Iris pigment epithelial cell (primary cell): ENCODE measurements around the gene CFAP57.

Source experiments
- DNase-seq: peaks from one replicate; pipeline ENCODE4 v3.0.0-alpha.2; 2011; ENCODE audit warnings: low read depth

The CFAP57 gene

DNA sequence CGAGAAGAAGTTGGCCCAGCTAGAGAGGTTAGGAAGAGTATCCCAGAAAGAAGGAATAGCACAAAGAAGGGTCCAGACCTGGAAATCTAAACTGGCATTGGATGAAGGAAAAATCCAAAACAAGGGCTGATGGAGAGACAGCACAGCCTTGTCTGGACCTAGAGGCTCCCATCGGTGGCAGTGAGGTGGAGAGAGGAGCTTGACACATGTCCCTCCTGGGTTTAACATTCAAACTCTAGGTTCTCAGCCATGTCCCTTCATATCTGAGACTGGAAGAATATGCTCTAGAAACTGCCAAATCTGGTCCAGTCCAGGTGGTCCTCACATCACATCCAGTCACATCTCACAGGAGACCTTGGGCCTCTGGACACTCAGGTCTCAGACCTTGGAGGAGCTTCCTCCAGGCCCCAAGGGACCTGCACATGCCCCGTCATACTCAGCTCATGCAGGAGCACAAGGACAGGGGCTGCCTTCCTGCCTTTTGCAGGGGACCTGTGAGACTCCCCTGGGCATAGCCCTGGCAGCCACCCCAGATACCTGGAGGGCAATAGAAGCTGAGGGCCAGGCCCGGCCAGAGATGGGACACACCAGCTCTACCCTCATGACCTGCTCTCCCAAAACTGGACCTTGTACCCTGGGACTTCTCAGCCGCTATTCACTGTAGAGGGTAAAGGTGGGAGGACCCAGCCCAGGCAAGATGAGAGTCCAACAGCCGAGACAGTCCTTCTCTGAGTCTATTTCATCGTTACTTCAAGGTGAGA, 105.2 kb downstream of the CFAP57 start:
- no peak for DNase-seq

DNA sequence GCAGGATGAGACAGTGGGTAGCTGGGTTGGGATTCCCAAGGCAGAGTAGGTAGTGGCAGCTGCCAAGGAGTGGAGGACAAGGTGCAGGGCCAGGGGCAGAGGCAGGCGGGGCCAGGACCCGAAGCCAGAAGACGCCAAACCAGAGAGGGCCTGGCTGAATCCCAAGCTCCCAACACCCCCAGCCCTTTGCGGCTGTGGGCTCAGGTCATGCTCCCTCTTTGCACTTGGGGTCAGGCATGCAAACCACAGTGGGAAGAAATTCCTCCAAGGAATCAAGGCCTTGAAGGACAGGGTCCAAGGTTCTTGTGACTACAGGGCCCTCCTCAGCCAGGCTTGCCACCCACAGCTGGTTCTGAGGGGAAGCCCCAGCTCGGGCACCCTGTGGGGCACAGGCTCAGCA, 107.0 kb downstream of the CFAP57 start:
- DNase-seq, result no peak

DNA sequence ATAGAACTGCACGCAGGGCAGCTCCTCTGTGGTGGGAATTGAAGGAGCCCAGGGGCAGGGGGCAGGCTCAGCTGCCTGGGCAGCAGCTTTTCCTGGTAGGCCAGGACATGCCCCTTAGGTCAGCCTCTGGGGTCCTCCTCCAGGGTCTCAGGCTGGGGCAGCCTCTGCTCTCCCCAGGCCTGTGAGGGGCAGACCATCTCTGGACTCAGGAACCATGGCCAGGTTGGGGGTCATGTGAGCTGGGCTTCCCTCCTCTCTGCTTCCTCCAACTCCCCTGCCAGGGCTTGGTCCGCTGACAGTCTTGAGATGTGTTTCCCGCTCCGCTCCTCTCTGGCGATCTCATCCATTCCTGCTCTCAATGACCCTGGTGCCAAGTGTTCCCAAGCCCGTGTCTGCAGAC, 107.5 kb downstream of the CFAP57 start:
- DNase-seq, result no peak

DNA sequence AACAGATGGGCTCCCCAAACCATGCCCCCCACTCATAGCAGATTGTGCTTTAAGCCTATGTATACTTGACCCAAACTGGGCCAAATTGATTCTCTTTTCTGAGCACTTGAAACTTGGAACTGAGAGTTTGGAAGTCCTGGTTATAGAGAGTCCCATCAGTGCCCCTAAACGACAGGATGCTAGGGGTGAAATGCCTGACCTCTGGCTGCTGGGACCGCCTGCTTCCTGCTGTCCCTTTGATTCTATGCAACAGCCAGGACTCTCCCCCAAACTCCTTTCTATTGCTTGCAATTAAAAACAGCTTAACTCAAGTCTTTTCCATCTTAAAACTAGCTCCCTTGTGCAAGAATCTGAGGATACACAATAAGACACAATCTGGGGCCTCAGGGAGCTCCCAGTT, 108.6 kb downstream of the CFAP57 start:
- no peak for DNase-seq

DNA sequence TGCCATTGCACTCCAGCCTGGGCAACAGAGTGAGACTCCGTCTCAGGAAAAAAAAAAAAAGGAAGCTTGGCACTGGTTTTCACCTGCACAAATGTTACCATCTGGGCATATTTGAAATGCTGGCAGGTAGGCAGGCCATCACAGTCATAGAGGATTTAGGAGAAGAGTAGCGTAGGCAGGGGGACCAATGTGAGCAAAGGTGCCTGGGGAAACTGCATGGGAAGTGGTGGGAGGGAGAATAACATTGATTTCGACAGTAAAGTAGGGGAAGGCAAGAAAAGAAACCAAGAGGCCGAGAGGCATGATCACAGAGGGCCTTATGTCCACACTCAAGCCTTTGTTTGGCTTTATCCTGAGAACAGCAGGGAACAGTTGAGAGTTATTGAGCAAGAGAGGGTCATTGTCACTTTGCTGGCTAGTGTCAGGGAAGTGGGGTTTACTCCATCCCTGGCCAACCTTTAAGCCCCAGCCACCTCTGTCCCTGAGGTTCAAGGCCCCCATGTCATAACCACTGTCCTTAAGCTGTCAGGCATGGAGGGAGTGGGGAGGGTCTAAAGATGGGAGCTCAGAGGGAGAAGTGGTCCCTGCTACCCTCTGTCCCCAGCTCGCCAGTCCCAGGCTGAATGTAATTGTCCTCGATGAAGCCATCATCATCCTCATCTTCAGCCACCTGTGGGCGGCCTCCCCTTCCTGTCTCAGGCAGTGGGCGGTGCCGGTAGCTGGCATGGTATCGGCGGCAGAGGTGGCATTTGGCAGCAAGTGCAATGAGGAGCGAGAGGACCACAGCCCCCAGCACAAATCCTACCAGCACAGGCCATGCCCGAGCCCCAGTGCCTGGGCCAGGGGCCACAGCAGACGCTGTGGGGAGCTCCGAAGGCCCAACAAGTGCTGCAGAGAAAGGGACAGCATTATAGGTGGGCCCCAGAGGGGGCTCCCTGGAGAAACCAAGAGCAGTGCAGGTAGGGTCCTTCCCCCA, 110.4 kb downstream of the CFAP57 start:
- no peak for DNase-seq

DNA sequence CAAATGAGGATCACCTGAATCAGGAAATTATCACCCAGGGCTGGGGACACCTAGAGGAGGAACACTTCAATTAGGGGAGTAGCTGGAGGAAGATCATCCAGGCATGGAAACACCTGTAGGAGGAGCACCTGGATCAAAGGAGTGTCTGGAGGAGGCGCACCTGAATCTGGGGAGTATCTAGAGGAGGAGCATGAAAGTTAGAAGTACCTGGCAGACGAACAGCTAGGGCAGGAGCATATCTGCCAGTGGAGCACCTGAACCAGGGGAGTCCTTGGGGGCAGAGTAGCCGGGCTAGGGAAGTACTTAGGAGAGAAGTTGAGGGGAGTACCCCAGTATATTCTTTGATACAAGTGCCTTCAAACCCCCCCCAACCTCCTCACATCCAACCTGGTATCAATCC, 111.9 kb downstream of the CFAP57 start:
- no peak for DNase-seq

DNA sequence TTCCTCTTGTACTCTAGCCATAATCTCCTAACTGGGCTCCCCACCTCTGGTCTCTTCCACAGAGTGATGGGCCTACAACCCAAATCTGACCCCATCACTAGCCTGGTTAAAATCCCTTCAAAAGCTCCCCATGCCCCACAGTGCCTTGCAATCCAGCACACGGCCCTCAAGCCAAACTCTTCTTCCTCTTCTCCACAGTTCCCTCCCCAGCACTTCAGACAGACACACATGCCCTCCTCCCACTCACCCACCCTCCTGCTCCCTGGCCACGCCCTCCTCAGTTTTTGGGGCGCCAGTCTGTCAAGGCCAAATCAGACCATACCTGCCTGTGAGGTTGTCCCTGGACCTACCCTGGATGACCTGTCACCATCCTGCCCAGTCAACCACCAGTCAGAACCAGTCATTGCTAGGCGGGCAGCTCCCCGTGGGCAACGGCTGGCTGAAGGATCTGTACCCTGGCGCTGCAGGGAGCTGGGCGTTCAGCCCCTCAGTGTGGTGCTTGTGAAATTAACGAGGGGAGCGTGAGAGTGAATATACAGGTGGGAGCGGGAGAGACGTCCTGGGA, 112.5 kb downstream of the CFAP57 start:
- DNase-seq, result no peak

DNA sequence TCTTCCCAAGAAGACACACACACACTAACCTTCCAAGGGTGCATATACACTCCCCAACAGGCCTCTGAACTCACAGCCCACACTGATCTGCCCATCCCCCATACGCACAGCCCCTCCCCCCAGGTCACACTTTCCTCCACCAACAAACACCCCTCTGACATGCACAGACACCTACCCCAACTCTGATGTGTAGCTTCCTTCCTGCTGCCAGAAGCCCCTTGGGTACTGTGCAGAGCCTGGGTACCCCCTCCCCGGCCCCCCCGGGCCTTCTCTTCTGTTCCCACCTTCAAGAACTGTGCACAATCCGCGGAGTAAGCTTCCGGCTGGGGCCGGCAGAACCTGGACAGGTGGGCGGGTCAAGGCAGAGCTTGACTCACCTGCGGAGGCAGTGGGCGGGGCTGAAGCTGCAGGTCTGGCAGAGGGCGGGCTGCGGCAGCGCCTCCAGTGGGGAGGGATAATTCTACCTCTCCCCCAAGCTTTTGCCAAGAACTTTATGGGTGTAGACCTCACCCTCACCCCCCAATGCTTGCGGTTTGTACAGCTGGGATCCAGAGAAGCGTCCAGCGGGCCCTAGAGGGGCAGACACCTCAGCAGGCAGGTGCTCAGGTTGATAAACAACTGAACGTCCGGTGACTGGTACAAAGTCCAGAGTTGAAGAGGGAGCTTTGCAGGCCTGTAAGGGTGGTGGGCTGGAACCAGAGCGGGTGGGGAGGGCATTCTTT, 113.3 kb downstream of the CFAP57 start, which contains the start of gene C1orf210:
C1orf210 (minus strand) TSS at position 313 of the 722 bp plus-strand sequence. CDS start 2,311 bp downstream, outside the sequence.
- DNase-seq, result no peak

DNA sequence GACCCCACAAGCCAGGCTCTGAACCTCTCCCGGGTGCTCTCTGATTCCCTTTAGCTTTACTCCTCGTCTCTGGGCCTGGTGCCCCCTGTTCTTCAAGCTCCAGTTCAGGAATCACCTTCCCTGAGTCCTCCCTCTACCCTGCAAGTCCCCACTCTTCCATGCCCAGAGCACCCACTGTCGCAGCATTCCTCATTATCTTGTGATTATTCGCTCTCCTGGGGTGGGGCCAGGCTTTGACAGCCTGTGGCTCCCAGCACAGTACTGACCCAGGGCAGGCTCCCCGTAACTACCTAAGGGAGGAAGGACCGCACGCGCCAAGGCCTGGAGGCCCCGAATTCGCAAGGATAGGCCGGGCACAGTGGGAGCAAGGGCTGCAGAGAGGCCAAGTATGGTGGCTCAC, 114.0 kb downstream of the CFAP57 start:
- no peak for DNase-seq

DNA sequence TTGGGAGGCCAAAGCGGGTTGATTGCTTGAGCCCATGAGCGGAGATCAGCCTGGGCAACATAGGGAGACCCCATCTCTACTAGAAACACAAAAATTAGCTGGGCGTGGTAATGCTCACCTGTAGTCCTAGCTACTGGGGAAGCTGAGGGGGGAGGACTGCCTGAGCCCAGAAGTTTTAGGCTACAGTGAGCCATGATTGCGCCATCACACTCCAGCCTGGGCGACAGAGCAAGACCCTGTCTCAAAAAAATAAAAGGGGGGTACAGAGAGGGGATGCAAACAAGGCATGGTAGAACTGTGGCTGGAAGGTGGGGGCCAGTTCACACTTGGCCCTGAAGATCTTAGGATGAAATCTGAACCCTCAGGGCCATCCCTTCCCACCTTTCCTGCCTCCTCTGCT, 114.4 kb downstream of the CFAP57 start:
- DNase-seq, result no peak

DNA sequence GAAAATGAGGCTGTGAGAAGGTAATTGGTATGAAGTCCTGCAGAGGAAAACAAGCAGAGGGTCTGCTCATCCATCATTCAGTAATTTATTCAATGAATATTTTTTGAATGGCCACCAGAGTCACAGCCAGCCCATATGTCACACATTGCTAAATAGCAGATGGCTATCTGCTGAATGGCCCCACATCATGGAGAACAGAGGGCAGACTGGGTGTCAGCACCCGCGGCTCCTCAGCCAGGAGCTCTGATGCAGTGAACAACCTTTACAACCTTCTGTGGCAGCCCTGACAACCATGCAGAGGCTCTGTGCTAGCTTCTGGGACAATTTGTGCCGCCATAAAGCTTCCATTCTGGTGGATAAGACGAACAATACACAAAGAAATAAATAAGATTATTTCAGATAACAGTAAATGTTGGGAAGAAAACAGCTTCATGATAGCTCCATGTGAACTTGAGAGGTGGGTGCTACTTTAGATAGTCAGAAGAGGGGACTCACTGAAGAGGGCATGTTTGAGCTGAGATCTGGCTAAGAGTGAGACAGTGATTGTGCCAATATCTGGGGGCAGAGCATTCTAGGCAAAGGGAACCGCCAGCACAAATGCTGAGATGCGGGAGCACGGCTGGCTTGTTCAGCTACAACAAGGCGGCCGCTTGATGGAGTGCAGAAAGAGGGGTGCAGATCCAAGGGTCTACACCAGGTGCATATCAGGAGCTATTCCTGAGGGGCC, 116.1 kb downstream of the CFAP57 start:
- DNase-seq, result no peak

DNA sequence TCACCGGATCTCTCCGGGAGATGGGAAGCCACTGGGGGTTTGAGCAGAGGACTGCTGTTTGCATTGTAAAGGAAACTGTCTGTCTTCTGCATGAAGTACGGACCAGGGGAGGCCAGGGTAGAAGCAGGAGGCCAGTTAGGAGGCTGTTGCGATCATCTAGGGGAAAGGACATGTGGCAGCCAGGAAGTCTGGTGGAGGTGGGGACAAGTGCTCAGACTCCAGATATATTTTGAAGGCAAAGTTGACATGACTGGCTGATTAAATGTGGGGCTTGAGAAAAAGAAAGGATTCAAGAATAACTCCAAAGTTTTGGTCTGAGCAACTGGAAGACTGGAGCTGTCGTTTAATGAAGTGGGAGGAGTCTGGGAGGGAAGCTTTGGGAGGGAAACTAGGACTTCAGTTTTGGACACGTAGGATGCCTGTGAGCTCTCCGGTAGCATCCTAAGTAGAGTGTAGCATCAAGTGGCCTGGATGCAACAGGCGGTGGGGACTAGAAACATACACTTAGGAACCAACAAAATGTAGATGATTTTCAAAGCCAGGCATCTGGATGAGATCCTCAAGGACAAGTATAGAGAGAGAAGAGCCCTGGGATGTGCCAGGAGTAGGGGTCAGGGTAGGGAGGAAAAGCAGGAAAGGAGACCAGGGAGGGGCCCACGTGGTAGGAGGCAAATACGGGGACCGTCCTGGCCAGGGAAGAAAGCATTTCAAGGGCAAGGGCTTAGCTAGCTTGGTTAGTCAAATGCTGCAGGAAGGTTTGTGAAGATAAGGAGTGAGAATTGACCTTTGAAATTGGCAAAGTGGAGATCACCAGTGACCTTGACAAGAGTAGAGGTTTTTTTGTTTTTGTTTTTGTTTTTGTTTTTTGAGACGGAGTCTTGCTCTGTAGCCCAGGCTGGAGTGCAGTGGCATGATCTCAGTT, 116.9 kb downstream of the CFAP57 start:
- no peak for DNase-seq

DNA sequence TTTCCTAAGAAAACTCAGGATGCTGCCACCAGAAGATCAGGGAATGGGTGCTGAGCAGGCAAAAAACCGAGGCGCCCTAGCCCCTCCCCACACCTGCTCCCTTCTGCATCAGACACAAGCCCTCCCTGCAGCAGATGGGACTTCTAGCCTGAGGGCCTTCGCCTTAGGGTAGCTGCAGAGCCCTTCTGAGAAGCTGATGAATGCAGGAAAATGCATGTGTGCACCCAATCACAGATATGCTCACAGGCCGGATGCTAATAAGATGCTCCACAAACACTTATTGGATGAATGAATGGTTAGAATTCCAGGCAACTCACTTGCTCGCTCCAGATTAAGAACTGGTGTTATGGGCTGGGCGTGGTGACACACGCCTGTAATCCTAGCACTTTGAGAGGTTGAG, 120.1 kb downstream of the CFAP57 start:
- no peak for DNase-seq

DNA sequence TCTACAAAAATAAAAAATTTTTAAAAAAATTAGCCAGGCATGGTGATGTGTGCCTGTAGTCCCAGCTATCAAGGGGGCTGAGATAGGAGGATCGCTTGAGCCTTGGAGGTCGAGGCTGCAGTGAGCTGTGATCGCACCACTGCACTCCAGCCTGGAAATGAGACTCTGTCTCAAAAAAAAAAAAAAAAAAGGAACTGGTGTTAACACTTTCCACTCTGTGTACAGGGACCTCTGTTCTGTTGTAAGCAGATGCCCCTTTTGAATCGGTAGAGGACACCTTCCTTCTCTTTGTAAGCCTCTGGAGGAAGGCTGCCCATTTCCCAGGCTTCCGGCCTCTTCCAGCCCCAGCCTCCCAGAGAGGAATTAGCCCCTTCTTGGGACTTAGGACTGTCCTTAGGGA, 120.5 kb downstream of the CFAP57 start:
- DNase-seq, result no peak

DNA sequence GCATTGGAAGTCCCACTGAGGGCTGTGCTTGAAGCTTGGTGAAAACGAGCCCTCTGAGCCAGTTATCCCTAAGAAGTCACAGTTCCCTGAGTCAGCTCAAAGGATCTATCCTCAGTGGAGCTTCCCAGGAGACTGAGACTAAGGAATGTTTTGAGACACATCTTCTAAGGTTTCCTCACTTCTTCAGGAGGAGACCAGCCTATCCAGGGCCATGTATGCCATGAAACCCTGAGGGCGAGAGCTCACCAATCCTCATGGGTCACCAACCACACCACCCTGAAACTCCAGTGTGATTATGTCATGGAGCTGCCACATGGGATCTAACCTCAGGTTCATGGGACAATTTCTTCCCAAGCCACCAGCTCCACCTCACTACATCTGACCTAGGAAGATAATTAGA, 121.0 kb downstream of the CFAP57 start:
- no peak for DNase-seq

DNA sequence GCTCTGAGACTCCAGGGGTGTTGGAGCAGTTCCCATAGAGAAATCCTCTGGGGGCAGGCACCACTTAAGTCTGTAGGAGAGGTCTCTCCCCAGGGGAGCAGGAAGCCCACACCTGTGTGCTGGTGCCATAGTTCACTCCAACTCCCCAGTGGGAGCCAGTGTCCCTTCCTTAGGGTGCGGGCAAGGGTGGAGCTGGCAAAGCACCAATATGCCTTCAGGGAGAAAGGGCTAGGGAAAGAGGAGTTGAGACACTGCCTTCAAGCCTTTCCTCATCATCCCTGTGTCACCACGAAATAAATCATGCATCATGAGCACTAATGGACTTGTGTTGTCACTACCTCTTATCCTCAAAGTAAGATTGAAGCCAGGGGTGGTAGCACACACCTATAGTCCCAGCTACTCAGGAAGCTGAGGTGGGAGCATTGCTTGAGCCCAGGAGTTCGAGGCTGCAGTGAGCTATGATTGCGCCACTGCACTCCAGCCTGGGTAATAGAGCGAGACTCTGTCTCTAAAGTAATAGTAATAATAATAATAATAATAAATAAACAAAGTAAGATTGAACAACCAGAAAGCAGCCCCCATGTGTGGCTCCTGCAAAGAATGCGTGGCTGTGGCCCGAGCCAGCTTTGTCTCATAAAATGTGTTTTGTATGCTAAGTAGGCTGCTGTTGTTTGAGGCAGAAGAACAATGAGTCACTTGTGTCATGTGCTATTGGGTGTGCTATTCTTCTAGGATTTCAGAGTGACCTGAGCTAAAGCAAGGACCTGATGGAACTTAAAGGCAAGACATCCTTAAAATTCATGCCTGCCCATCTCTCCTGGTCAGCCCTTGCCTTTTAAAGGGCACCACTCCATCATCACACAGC, 122.0 kb downstream of the CFAP57 start:
- DNase-seq, result peak; percentile 68

DNA sequence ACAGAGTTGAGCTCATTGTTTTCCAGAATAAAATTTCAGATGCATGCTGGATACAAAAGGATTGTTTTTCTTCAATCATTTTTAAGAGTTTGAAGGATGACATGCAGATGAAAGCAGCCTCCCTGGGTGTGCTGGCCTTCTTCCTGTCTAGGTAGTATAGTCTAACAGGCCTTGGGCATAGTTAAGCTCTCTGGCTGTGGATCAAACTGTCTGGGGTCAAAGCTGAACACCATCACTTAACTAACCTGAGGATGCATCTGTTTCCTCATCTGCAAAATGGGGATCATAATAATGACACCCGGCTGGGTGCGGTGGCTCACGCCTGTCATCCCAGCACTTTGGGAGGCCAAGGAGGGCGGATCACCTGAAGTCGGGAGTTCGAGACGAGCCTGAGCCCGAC, 122.6 kb downstream of the CFAP57 start:
- no peak for DNase-seq

DNA sequence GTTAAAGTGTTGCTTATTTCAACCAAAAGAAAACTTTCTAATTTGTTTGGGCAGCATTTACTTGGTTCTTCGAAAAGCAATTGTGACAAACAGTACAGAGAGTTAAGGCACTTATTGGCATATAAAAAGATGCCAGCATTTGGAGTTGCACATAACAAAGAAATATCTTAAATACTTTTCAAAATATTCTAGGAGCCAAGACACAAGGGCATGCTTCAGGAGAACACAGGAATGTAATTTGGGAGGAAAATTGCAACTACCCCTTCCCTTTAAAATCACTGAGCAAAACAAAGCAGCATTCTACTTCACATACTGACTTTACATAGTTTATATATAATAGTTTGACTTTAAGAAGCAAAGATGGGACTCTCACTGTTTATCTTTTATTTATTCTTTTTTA, 124.1 kb downstream of the CFAP57 start:
- DNase-seq, result no peak

DNA sequence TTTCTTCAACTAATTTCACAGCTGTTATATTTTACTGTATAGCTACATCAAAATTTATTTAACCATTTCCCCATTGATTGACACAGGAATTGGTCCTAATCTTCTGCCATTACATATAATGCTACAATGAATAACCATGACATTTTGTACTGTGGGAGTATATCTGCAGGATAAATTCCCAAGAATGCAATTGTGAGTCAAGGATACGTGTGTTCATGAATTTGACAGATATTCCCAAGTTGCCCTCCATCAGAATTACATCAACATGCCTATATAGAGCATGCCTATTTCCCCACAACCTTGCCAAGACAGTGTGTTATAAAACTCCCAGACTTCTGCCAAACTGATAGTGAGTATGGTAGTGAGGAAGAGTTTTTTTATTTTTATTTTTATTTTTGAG, 125.9 kb downstream of the CFAP57 start:
- no peak for DNase-seq
